GM23338 (cell line): ENCODE results near the gene CORO2A. TPM values are rescaled to one million over a fixed set of nuclear protein-coding genes. Genes with fewer than 3 reads are reported as not detected.

Experiments
- ATAC-seq: fragments of 200-7000 bp; cut with Tn5 transposase; 3 replicates; pipeline ENCODE4 v1.9.1; 2020
- DNase-seq: peaks from one replicate; pipeline ENCODE4 v3.0.0-alpha.2; 2015; ENCODE audit warnings: low spot score
- H2AFZ ChIP-seq: fragments of 200-600 bp; sonication (generic); 2 replicates; pipeline ENCODE4 v1.8.0; 2016; ENCODE audit warnings: antibody characterized with exemption, mild to moderate bottlenecking, moderate library complexity
- H3F3A ChIP-seq: fragments of 200-600 bp; sonication (generic); replicated peaks from 2 replicates; pipeline ENCODE4 v1.8.0; 2017; ENCODE audit warnings: antibody characterized with exemption, mixed run types, low read depth
- H3K27ac ChIP-seq: fragments of 200-600 bp; sonication (generic); 2 replicates; pipeline ENCODE4 v1.6.1; 2016; ENCODE audit warnings: low read depth
- H3K27me3 ChIP-seq: fragments of 200-600 bp; sonication (generic); 2 replicates; pipeline ENCODE4 v1.8.0; 2016; ENCODE audit warnings: mild to moderate bottlenecking, mixed run types, moderate library complexity; ENCODE audit not compliant: insufficient read depth
- H3K36me3 ChIP-seq: fragments of 200-600 bp; sonication (generic); 2 replicates; pipeline ENCODE4 v1.8.0; 2016; ENCODE audit warnings: mild to moderate bottlenecking; ENCODE audit not compliant: insufficient read depth
- H3K4me1 ChIP-seq: fragments of 200-600 bp; sonication (generic); 2 replicates; pipeline ENCODE4 v1.8.0; 2016; ENCODE audit warnings: mild to moderate bottlenecking, moderate library complexity; ENCODE audit not compliant: insufficient read depth
- H3K4me2 ChIP-seq: fragments of 200-600 bp; sonication (generic); 2 replicates; pipeline ENCODE4 v1.7.1; 2017; ENCODE audit warnings: mixed run types
- H3K4me3 ChIP-seq: fragments of 200-600 bp; sonication (generic); 2 replicates; pipeline ENCODE4 v1.6.1; 2016; ENCODE audit warnings: mixed run types
- H3K79me2 ChIP-seq: fragments of 200-600 bp; sonication (generic); replicated peaks from 2 replicates; pipeline ENCODE4 v1.8.0; 2017; ENCODE audit warnings: mild to moderate bottlenecking; ENCODE audit not compliant: insufficient read depth
- H3K9me2 ChIP-seq: fragments of 200-600 bp; sonication (generic); 2 replicates; pipeline ENCODE4 v1.8.0; 2017; ENCODE audit not compliant: insufficient read depth
- H4K20me1 ChIP-seq: fragments of 200-600 bp; sonication (generic); replicated peaks from 2 replicates; pipeline ENCODE4 v1.8.0; 2017; ENCODE audit warnings: mild to moderate bottlenecking; ENCODE audit not compliant: insufficient read depth
- H3K27ac Mint-ChIP-seq: 2 replicates; pipeline ENCODE4 v1.8.0; 2020; ENCODE audit warnings: inconsistent platforms, mild to moderate bottlenecking, moderate library complexity, mixed read lengths
- H3K27me3 Mint-ChIP-seq: 3 replicates; pipeline ENCODE4 v1.8.0; 2022; ENCODE audit warnings: low read depth, mild to moderate bottlenecking, moderate library complexity, mixed read lengths, inconsistent platforms; ENCODE audit not compliant: insufficient read depth, poor library complexity
- H3K36me3 Mint-ChIP-seq: 3 replicates; pipeline ENCODE4 v1.8.0; 2021; ENCODE audit warnings: low read depth, mild to moderate bottlenecking, inconsistent platforms, moderate library complexity, mixed read lengths
- H3K4me1 Mint-ChIP-seq: 3 replicates; pipeline ENCODE4 v1.8.0; 2020; ENCODE audit warnings: mild to moderate bottlenecking, inconsistent platforms, mixed read lengths
- H3K4me3 Mint-ChIP-seq: 3 replicates; pipeline ENCODE4 v1.8.0; 2021; ENCODE audit warnings: moderate library complexity, mild to moderate bottlenecking, inconsistent platforms, mixed read lengths
- H3K9me3 Mint-ChIP-seq: 3 replicates; pipeline ENCODE4 v1.8.0; 2020; ENCODE audit warnings: moderate library complexity, mild to moderate bottlenecking, inconsistent platforms, mixed read lengths
- JUNB ChIP-seq: IDR thresholded peaks from one replicate; pipeline ENCODE4 v1.6.1; 2016; ENCODE audit warnings: antibody characterized with exemption; ENCODE audit not compliant: unreplicated experiment
- NANOG ChIP-seq: IDR thresholded peaks from 2 replicates; pipeline ENCODE4 v1.6.1; 2016; ENCODE audit warnings: antibody characterized with exemption, borderline replicate concordance
- POLR2AphosphoS5 ChIP-seq: IDR thresholded peaks from 2 replicates; pipeline ENCODE4 v1.6.1; 2016; ENCODE audit warnings: antibody characterized with exemption, low read depth
- ZNF114 ChIP-seq: fragments of 250-450 bp; sonication (Bioruptor Pico); IDR thresholded peaks from 2 replicates; pipeline ENCODE4 v1.5.0; 2020; ENCODE audit warnings: mild to moderate bottlenecking, moderate library complexity
- ZNF462 ChIP-seq: fragments of 250-450 bp; sonication (Bioruptor Pico); IDR thresholded peaks from 2 replicates; pipeline ENCODE4 v1.5.0; 2020; ENCODE audit warnings: mild to moderate bottlenecking, moderate library complexity
- polyA plus RNA-seq: library from polyadenylated mRNA; unstranded; fragments of >200 nt; fragmentation: Nextera tagmentation; extraction: Ambion mirVana; gene quantifications from 2 replicates; pipeline ENCODE4 v1.2.1, GENCODE V29; 2016
- total RNA-seq: library from RNA; depleted of rRNA; stranded (reverse); fragments of >200 nt; shearing (Covaris generic); gene quantifications from 2 replicates; pipeline ENCODE4 v1.2.3, GENCODE V29; 2014
- TF ChIP-seq, protein P1 (sequence below): IDR thresholded peaks from 2 replicates; pipeline ENCODE4 v1.6.1; 2016; ENCODE audit warnings: antibody characterized with exemption

Gene CORO2A
- total and polyA plus RNA-seq, 2 experiments from 2014 or later = 12.9 to 27.6 TPM

DNA sequence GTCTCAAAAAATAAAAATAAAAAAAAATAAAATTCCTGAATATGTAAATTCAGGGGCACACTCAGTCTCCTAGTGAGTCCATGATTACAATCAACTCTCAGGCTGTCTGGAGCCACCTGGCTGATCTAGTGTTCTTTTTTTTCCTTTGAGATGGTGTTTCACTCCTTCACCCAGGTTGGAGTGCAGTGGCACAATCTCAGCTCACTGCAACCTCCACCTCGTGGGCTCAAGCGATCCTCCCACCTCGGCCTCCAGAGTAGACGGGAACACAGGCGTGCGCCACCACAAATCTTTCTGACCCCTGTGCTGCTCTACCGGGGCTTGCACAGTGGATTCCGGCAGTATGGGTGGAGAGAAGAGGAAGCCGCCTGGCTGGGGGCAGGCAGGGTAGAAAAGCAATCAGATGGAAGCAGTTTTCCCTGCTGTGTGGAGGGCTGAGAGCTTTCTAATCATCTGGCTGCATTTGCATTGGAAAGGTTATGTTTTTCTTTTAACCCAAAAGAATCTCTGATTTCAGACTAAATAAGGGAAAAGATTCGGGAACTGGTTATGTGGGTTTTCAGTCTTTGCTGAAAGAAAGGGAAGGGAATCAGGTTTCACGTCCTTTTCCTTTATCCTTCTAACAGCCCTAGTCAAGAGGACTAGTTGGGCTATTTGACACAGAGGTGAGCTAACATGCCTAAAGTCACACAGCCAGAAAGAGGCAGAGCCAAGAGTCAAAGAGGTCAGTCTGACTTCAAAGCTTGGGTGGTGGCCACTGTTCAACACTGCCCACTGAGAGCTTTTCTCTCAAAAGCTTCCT, 26.3 kb upstream of the CORO2A start:
- ATAC-seq (peak; percentile 86), DNase-seq (peak; percentile 92)
- Histone ChIP-seq H3K27me3 (no peaks in the 10 kb centered on the region), H3K36me3 (no peaks in the 10 kb centered on the region), H2AFZ (no peak overlapping the region), H3F3A (peaks cover 18% of the 10 kb centered on the region), H3K27ac (peak overlapping the region; percentile 90), H3K79me2 (no peaks in the 10 kb centered on the region), H3K9me2 (no peaks in the 10 kb centered on the region), H3K4me1 (peaks cover 31% of the 10 kb centered on the region), H3K4me3 (peak overlapping the region; percentile 2; the same call in 1 of the 2 replicates), H4K20me1 (no peaks in the 10 kb centered on the region), H3K4me2 (peak overlapping the region; percentile 8; the same call in 1 of the 2 replicates)
- no peaks in the 10 kb centered on the region for H3K9me3 Mint-ChIP-seq
- peaks cover 17% of the 10 kb centered on the region for H3K27me3 Mint-ChIP-seq
- H3K4me3 Mint-ChIP-seq = peak overlapping the region; percentile 31
- H3K4me1 Mint-ChIP-seq = peaks cover 63% of the 10 kb centered on the region
- TF ChIP-seq ZNF114 = 0 out of 2 replicates have a peak, but pooled peaks have one; percentile 50
- TF ChIP-seq POLR2AphosphoS5 = peak; percentile 44; the same call in 1 of the 2 replicates
- TF ChIP-seq JUNB = no peak
- TF ChIP-seq, protein P1, sequence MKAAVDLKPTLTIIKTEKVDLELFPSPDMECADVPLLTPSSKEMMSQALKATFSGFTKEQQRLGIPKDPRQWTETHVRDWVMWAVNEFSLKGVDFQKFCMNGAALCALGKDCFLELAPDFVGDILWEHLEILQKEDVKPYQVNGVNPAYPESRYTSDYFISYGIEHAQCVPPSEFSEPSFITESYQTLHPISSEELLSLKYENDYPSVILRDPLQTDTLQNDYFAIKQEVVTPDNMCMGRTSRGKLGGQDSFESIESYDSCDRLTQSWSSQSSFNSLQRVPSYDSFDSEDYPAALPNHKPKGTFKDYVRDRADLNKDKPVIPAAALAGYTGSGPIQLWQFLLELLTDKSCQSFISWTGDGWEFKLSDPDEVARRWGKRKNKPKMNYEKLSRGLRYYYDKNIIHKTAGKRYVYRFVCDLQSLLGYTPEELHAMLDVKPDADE = no peak
- peak; percentile 50; the same call in 1 of the 2 replicates for TF ChIP-seq ZNF462 (CRISPR knock-in tag)
- 0 out of 2 replicates have a peak, but pooled peaks have one; percentile 2 for TF ChIP-seq NANOG
- H3K36me3 Mint-ChIP-seq = peaks cover 29% of the 10 kb centered on the region
- peak overlapping the region; percentile 96 for H3K27ac Mint-ChIP-seq
